ENCODE measurements around the gene FUT2.
A peak's percentile ranks its signal among the peaks of the same experiment; 100 is the strongest.

Gene FUT2

GRCh38 chr19:48670699-48671445 is 24.9 kb upstream of the FUT2 start:
- no peak for TF ChIP-seq CTCF (conservative IDR thresholded peaks at IDR 0.05; ENCODE audit: control insufficient read depth, insufficient read depth, low read depth, low read length)
- H3K4me3 ChIP-seq (ENCODE audit: control insufficient read depth, low read depth, low read length) = no peak overlapping the region
- DNase-seq (ENCODE audit: low read depth) = no peak

GRCh38 chr19:48671446-48671995 is 24.2 kb upstream of the FUT2 start:
- H3K4me3 ChIP-seq (ENCODE audit: control insufficient read depth, low read depth, low read length) = no peak overlapping the region
- no peak for TF ChIP-seq CTCF (conservative IDR thresholded peaks at IDR 0.05; ENCODE audit: control insufficient read depth, insufficient read depth, low read depth, low read length)
- DNase-seq (ENCODE audit: low read depth) = no peak

GRCh38 chr19:48672994-48673393 is 22.8 kb upstream of the FUT2 start, which contains the start of gene NTN5:
Gene NTN5, minus strand, starts transcription at chr19:48673017. Its CDS starts 2,031 bp downstream, at chr19:48670986.
- DNase-seq (ENCODE audit: low read depth) = no peak
- TF ChIP-seq CTCF (conservative IDR thresholded peaks at IDR 0.05; ENCODE audit: control insufficient read depth, insufficient read depth, low read depth, low read length) = no peak

GRCh38 chr19:48673436-48674100 is 22.2 kb upstream of the FUT2 start:
- no peak for TF ChIP-seq CTCF (conservative IDR thresholded peaks at IDR 0.05; ENCODE audit: control insufficient read depth, insufficient read depth, low read depth, low read length)
- no peak overlapping the region for H3K4me3 ChIP-seq (ENCODE audit: control insufficient read depth, low read depth, low read length)
- DNase-seq (ENCODE audit: low read depth) = no peak

More at GRCh38 chr19:48672994-48673393, 22.8 kb upstream of the FUT2 start, which contains the start of gene NTN5:
- no peak within 1 kb of the TSS for H3K4me3 ChIP-seq (ENCODE audit: control insufficient read depth, low read depth, low read length)

GRCh38 chr19:48674216-48674809 is 21.5 kb upstream of the FUT2 start:
- TF ChIP-seq CTCF (conservative IDR thresholded peaks at IDR 0.05; ENCODE audit: control insufficient read depth, insufficient read depth, low read depth, low read length) = no peak
- no peak overlapping the region for H3K4me3 ChIP-seq (ENCODE audit: control insufficient read depth, low read depth, low read length)
- DNase-seq (ENCODE audit: low read depth) = no peak

GRCh38 chr19:48674921-48675824 is 20.6 kb upstream of the FUT2 start:
- TF ChIP-seq CTCF (conservative IDR thresholded peaks at IDR 0.05; ENCODE audit: control insufficient read depth, insufficient read depth, low read depth, low read length) = peak; percentile 88
- peak; percentile 80 for DNase-seq (ENCODE audit: low read depth)
- H3K4me3 ChIP-seq (ENCODE audit: control insufficient read depth, low read depth, low read length) = no peak overlapping the region
